Measurements from ENCODE around the gene RIMBP3B. TPM values are rescaled to one million over a fixed set of nuclear protein-coding genes. Genes with fewer than 3 reads are reported as not detected.
"Not testable (repeated sequence)": the region's sequence is repeated elsewhere in the genome, so short reads cannot be mapped to it uniquely, and the experiment has no call there.

The RIMBP3B gene
- total RNA-seq, 1 donor from 2014 or later, result 0.34 TPM

GRCh38 chr22:21417227-21417746 lies 33.7 kb downstream of the RIMBP3B start, which contains the start of gene HIC2:
TSS of gene HIC2 (plus strand) at chr22:21417371. CDS start at chr22:21442832, 25,461 bp downstream.
- not testable (repeated sequence) for DNase-seq

- DNase-seq, result not testable (repeated sequence)
These were observed 34.3 kb downstream of the RIMBP3B start for GRCh38 chr22:21417853-21418252.

GRCh38 chr22:21418974-21419638 lies 35.6 kb downstream of the RIMBP3B start:
- not testable (repeated sequence) for DNase-seq

GRCh38 chr22:21420180-21420763 lies 36.7 kb downstream of the RIMBP3B start:
- not testable (repeated sequence) for DNase-seq

- not testable (repeated sequence) for DNase-seq
These were observed 40.6 kb downstream of the RIMBP3B start for GRCh38 chr22:21424084-21424709.

GRCh38 chr22:21434378-21435233 lies 51.1 kb downstream of the RIMBP3B start:
- not testable (repeated sequence) for DNase-seq

- DNase-seq, result not testable (repeated sequence)
These were observed 52.7 kb downstream of the RIMBP3B start for GRCh38 chr22:21435998-21436810.

- not testable (repeated sequence) for DNase-seq
These were observed 54.5 kb downstream of the RIMBP3B start for GRCh38 chr22:21438013-21438412.

Other genes starting within 250 kb of the RIMBP3B start
- gene HIC2, start 33.6 kb downstream of the RIMBP3B start, total RNA-seq, result 3.9 and 4.4 TPM in 2 replicates
- gene TMEM191C, start 83.6 kb downstream of the RIMBP3B start, total RNA-seq, result 0.60 and 0.68 TPM in 2 replicates
- 0.09 and 0.17 TPM in 2 replicates for gene RIMBP3C, start 167.7 kb downstream of the RIMBP3B start, total RNA-seq
- 33.5 and 50.3 TPM in 2 replicates for gene UBE2L3, start 184.0 kb downstream of the RIMBP3B start, total RNA-seq
- gene YDJC, start 246.3 kb downstream of the RIMBP3B start, total RNA-seq, result 21.3 and 25.0 TPM in 2 replicates
- 0.17 and 0.28 TPM in 2 replicates for gene CCDC116, start 249.0 kb downstream of the RIMBP3B start, total RNA-seq

All from dermis blood vessel endothelial cell (primary cell).